ENCODE data around the gene CDH23. TPM values are rescaled to one million over a fixed set of nuclear protein-coding genes. Genes with fewer than 3 reads are reported as not detected.

The CDH23 gene
- total RNA-seq, 1 experiment from 2014 or later: not detected

DNA sequence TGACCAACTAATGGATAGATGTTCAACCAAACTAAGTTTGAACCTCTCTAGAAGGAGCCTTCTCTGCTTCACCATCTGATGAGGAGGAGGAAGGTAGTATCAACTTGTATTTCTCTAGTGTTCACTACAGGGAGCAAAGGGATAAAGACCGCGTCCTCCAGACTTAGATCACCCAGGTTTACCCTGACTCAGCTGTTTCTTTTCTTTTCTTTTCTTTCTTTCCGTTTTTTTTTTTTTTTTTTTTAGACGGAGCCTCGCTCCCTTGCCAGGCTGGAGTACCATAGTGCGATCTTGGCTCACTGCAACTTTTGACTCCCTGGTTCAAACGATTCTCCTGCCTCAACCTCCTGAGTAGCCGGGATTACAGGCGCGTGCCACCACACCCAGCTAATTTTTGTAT lies 263.0 kb downstream of the CDH23 start:
- Histone ChIP-seq H3K27me3 (ENCODE audit: low read length) (no peaks in the 10 kb centered on the region), H3K9me2 (replicated peaks; ENCODE audit: low read length) (no peaks in the 10 kb centered on the region), H3K4me2 (ENCODE audit: low read length) (no peak overlapping the region), H3K4me3 (ENCODE audit: low read length) (no peak overlapping the region), H3K79me2 (ENCODE audit: low read length) (no peaks in the 10 kb centered on the region), H4K20me1 (ENCODE audit: low read length) (no peaks in the 10 kb centered on the region), H2AFZ (ENCODE audit: low read length) (no peak overlapping the region), H3K27ac (ENCODE audit: low read length) (no peak overlapping the region), H3K9ac (ENCODE audit: low read length) (no peak overlapping the region), H3F3A (ENCODE audit: low read length, unreplicated experiment) (no peaks in the 10 kb centered on the region), H3K4me1 (ENCODE audit: insufficient read depth, low read length) (no peaks in the 10 kb centered on the region), H3K9me3 (ENCODE audit: low read length) (no peaks in the 10 kb centered on the region), H3K36me3 (ENCODE audit: low read depth, low read length) (no peaks in the 10 kb centered on the region)
- no TSS peak for BruUV-seq (replicated peaks)
- intact Hi-C loops (cut with micrococcal nuclease): no loop called here
- ATAC-seq (no peak), DNase-seq (no peak)
- TF ChIP-seq, protein P1, sequence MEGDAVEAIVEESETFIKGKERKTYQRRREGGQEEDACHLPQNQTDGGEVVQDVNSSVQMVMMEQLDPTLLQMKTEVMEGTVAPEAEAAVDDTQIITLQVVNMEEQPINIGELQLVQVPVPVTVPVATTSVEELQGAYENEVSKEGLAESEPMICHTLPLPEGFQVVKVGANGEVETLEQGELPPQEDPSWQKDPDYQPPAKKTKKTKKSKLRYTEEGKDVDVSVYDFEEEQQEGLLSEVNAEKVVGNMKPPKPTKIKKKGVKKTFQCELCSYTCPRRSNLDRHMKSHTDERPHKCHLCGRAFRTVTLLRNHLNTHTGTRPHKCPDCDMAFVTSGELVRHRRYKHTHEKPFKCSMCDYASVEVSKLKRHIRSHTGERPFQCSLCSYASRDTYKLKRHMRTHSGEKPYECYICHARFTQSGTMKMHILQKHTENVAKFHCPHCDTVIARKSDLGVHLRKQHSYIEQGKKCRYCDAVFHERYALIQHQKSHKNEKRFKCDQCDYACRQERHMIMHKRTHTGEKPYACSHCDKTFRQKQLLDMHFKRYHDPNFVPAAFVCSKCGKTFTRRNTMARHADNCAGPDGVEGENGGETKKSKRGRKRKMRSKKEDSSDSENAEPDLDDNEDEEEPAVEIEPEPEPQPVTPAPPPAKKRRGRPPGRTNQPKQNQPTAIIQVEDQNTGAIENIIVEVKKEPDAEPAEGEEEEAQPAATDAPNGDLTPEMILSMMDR (conservative IDR thresholded peaks at IDR 0.05; ENCODE audit: low read depth, low read length): no peak
- TF ChIP-seq EZH2phosphoT487 (IDR thresholded peaks at IDR 0.05; ENCODE audit: borderline replicate concordance, low read length) (no peak), EZH2 (IDR thresholded peaks at IDR 0.05; ENCODE audit: low read length, unreplicated experiment) (no peak)
- ChIA-PET CTCF (no interaction called here), POLR2A (ENCODE audit: unreplicated experiment) (interaction anchor here (0.6 kb wide), 1 partner anchor 438 kb away, joined by 4 read pairs; no protein-coding TSS in a partner anchor)

DNA sequence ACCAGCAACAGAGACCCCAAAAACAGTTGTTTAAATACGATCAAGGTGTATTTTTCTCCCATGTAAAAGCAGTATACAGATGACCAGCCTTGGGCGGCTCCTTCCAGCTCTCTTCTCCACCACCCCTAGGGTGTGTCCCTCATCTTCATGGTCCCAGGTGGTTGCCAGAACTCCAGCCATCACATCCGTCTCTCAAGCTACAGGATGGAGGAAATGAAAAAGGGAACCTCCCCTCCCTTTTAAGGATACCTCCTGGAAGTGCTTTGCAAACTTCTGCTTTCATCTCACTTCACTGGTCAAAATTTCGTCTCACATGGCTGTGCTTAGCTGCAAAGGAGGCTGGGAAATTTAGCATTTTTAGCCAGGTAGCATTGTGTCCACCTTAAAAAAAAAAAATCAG lies 263.6 kb downstream of the CDH23 start:
- no peak for TF ChIP-seq EZH2 (IDR thresholded peaks at IDR 0.05; ENCODE audit: low read length, unreplicated experiment)
- CTCF ChIA-PET: interaction anchor here (0.6 kb wide), 1 partner anchor 110 kb away, joined by 8 read pairs; no protein-coding TSS in a partner anchor

DNA sequence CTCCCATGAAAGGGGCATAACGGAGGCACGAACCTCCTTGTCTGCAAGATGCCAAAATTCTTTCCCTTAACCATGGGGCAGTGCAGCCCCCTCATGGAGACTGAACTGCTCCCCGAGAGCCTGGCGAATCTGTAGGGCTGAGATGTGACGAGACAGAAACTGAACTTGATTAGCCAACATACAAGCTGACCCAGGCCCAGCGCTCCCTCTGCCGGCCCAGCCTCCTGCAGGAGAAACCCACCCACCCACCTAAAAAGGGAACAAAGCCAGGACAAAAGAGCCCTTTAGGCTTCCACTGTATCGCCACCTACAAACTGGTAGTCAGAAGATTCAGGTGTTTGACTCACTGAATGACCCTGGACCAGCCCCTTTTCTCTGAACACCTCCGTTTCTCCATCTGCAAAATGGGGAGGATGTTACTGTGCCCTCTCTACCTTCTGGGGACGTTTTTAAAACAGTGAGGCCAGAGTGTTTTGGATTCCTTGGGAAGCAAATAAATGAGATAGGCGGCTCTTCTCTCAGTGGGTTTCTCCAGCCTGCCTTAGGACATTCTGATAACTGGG lies 264.4 kb downstream of the CDH23 start:
- POLR2A ChIA-PET (ENCODE audit: unreplicated experiment): no interaction called here
- H3K79me2 ChIP-seq (ENCODE audit: low read length): no peaks in the 10 kb centered on the region
- DNase-seq: no peak

More for the DNA sequence above, 263.6 kb downstream of the CDH23 start:
- ATAC-seq (no peak), DNase-seq (no peak)
- no peaks in the 10 kb centered on the region for H3F3A ChIP-seq (ENCODE audit: low read length, unreplicated experiment)
- H3K27me3 ChIP-seq (ENCODE audit: low read length): no peaks in the 10 kb centered on the region
- no peaks in the 10 kb centered on the region for H3K4me1 ChIP-seq (ENCODE audit: insufficient read depth, low read length)
- intact Hi-C loops (cut with micrococcal nuclease): no loop called here
- no peak overlapping the region for H2AFZ ChIP-seq (ENCODE audit: low read length)
- H3K9me3 ChIP-seq (ENCODE audit: low read length): no peaks in the 10 kb centered on the region
- H3K79me2 ChIP-seq (ENCODE audit: low read length): no peaks in the 10 kb centered on the region
- no peaks in the 10 kb centered on the region for H3K36me3 ChIP-seq (ENCODE audit: low read depth, low read length)
- H3K4me3 ChIP-seq (ENCODE audit: low read length): no peak overlapping the region
- BruUV-seq (replicated peaks): no TSS peak
- H3K9me2 ChIP-seq (replicated peaks; ENCODE audit: low read length): no peaks in the 10 kb centered on the region
- no peaks in the 10 kb centered on the region for H4K20me1 ChIP-seq (ENCODE audit: low read length)
- POLR2A ChIA-PET (ENCODE audit: unreplicated experiment): no interaction called here
- no peak overlapping the region for H3K4me2 ChIP-seq (ENCODE audit: low read length)
- H3K9ac ChIP-seq (ENCODE audit: low read length): no peak overlapping the region
- H3K27ac ChIP-seq (ENCODE audit: low read length): no peak overlapping the region

More for the DNA sequence above, 264.4 kb downstream of the CDH23 start:
- Histone ChIP-seq H3K4me3 (ENCODE audit: low read length) (no peak overlapping the region), H3K27me3 (ENCODE audit: low read length) (no peaks in the 10 kb centered on the region), H3F3A (ENCODE audit: low read length, unreplicated experiment) (no peaks in the 10 kb centered on the region), H3K36me3 (ENCODE audit: low read depth, low read length) (no peaks in the 10 kb centered on the region), H3K9me3 (ENCODE audit: low read length) (no peaks in the 10 kb centered on the region), H3K4me2 (ENCODE audit: low read length) (no peak overlapping the region), H3K9me2 (replicated peaks; ENCODE audit: low read length) (no peaks in the 10 kb centered on the region), H3K27ac (ENCODE audit: low read length) (no peak overlapping the region), H2AFZ (ENCODE audit: low read length) (no peak overlapping the region), H3K4me1 (ENCODE audit: insufficient read depth, low read length) (no peaks in the 10 kb centered on the region), H3K9ac (ENCODE audit: low read length) (no peak overlapping the region), H4K20me1 (ENCODE audit: low read length) (no peaks in the 10 kb centered on the region)
- BruUV-seq (replicated peaks): no TSS peak
- ATAC-seq: no peak
- CTCF ChIA-PET: interaction anchor here (0.6 kb wide), 1 partner anchor 110 kb away, joined by 8 read pairs; no protein-coding TSS in a partner anchor
- intact Hi-C loops (cut with micrococcal nuclease): no loop called here
- TF ChIP-seq, protein P1 (conservative IDR thresholded peaks at IDR 0.05; ENCODE audit: low read depth, low read length): no peak
